ENCODE results near the gene AUTS2.

DNA sequence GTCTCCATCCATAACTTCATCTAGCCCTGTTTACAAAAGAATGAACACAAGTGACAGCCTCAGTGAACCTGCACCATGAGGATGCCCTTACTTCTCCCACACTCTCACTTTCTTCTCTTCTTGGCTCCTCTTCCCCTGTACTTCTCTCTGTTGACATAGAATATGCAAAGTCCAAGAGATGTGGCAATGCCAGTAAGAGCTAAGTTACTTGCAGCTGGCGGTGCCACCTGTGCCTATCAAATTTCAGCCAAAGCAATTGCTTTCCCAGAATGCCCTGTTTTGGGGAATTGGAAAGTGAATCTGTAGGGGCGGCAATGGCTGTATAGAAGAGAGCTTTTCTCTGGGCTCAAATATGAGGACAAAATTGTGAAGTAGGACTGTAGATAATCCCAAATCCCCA is 557.8 kb downstream of the AUTS2 start:
- TF ChIP-seq, protein P1, sequence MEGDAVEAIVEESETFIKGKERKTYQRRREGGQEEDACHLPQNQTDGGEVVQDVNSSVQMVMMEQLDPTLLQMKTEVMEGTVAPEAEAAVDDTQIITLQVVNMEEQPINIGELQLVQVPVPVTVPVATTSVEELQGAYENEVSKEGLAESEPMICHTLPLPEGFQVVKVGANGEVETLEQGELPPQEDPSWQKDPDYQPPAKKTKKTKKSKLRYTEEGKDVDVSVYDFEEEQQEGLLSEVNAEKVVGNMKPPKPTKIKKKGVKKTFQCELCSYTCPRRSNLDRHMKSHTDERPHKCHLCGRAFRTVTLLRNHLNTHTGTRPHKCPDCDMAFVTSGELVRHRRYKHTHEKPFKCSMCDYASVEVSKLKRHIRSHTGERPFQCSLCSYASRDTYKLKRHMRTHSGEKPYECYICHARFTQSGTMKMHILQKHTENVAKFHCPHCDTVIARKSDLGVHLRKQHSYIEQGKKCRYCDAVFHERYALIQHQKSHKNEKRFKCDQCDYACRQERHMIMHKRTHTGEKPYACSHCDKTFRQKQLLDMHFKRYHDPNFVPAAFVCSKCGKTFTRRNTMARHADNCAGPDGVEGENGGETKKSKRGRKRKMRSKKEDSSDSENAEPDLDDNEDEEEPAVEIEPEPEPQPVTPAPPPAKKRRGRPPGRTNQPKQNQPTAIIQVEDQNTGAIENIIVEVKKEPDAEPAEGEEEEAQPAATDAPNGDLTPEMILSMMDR (IDR thresholded peaks at IDR 0.05): no peak
- TF ChIP-seq POLR2A (IDR thresholded peaks at IDR 0.05): no peak
